ENCODE measurements around the gene GPR84.

GPR84 gene

DNA sequence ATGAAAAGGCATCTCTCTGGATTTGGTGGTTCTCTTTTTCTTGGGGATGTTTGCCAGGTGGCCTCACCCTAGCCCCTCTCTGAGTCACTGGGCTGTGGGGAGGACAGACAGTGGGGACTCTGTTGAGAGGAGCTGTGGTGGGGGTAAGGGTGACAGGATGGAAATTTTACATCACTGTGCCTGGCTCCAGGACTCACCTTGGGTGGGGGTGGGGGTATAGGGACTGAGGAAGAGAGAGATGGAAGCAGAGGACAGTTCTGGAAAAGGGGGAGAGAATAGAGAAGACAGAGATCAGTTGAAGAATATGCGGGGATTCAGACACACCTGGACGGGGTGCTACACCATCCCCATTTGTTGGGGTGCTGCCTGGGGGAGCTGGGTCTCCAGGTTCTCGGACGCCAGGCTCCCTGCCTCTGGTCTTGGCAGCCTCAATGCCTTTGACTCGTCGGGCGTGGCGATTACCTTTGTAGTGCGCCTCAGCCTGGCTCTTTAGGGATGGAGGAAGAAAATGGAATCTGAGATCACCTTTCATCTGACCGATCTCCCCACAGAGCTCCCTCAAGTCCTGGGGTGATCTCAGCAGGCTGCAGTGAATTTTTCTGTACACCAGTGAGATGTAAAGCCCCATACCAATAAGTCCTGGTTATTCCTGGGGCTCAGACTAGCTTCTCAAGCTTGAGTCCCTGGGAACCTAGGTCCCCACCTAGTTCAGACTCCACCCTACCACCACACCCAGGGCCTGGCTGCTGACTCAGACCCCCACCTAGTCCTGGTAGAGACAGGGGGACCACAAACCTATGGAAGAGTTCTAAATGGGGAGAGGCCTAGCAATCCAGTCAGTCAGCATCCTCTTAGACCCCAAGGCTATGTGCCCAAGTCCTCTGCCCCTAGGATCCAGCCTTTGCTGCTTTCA, 9.6 kb upstream of the GPR84 start:
- no peak for DNase-seq

DNA sequence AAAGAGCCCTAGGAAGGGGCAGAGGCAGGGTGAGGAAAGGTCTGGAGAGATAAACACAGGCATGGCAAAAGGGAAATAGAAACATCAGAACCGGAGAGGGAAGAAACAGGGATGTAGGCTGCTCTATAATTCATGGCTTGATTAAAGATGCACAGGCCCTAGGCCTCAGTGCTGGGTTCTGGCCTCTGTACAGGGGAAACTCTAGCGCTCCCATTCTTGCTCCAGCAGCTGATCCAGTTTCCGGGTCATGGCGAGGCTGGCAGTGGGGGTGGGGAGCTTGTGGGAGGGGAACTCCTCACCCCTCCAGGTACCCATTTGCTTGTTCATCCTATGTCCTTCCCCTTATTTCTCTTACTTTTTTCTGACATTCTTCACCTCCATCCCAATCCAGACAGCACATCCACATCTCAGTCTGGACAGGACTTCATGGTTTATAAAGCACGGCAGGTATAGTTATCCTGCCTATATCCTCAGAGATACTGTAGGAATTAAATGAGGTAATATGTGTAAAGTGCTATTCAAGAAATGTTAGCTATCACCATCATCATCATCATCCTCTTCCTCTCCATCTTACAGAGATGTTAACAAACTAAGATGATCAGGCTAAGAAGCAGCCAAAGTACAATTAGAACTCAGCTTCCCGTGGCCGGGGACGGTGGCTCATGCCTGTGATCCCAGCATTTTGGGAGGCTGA, 8.0 kb upstream of the GPR84 start:
- DNase-seq = peak; percentile 56

DNA sequence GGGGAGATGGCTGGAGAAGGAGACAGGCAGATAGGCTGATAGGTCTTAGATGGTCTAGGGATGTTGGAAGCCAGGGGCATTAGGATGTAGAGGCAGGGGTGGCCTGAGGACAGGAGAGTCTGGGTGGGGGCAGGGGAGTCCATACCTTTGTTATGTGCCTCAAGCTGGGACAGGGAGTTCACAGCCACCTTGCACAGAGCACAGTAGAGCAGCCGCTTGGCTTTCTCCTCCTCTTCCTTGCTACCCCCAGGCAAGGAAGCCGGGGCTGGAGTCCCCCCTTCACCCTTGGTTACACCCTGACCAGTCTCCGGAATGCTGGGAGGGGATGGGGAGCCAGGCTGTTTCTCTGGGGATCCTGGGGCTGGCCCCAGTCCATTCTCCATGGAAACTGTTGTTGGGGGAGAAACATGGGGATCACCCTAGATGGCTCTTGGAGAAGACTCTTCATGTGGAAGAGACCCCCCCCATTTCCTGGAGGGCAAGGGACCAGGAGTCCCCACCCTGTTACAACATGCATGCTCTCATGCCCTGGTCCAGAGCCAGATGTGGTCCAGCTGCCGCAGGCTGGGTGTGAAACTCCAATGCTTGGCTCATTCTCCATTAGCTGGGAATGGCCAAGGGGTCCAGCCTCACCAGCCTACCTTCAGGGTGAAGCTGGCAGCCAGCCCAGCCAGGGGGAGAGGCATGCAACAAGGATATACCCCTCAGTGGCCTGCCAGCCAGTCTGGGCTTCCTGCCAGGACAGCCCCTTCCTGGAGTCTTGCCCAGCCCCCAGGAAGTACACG, 7.2 kb upstream of the GPR84 start:
- DNase-seq = no peak

DNA sequence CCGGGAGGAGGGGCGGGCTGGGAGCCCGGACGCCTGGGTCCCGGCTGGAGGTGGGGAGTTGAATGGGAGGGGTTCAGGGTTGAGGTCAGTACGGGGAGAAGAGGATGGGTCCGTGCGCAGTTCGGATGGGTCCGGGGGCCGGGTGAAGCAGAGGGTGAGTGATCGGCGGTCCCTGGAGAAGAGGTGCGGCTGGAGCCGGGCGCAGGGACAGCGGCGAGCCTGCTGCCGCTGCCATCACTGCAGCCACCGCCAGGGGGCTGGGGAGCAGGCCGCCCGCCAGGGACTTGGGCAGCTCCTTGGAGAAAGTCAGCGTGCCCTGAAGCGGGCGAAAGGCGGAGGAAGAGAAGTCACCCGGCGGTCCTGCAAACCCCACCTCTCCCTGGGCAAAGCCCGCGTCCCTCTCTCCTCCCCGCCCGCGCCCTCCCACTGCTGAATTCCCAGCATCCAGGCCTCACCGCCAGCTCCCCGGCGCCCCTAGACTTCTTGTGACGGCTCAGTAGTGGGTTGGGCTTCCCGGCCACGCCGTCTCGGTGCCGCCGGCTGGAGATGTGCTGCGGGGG, 6.0 kb upstream of the GPR84 start:
- peak; percentile 23 for DNase-seq

DNA sequence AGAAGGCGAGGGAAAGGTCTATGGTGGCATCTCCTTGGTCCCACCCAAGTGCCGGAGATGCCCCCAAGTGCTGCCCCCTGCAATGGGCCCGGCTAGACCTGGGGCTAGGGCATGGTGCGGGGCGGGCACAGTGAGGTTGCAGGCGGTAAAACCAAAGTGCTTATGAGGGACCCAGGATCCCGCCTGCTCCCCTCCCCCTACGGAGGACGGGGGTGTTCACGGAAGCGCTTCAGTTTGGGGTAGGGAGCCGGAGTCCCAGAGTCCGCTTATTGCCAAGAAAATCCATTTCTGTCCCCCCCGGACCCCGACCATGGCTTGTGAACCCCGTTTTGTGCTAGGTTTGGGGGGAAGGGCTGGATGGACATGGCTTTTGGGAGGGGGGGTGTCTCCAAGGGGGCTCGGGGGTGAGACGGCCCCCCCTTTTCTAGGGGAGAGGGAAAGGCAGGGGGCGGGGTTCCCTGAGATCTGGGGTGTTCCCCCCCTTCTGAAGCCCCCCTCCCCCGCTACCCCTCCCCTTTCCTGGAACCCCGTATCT, 5.4 kb upstream of the GPR84 start:
- DNase-seq = no peak

DNA sequence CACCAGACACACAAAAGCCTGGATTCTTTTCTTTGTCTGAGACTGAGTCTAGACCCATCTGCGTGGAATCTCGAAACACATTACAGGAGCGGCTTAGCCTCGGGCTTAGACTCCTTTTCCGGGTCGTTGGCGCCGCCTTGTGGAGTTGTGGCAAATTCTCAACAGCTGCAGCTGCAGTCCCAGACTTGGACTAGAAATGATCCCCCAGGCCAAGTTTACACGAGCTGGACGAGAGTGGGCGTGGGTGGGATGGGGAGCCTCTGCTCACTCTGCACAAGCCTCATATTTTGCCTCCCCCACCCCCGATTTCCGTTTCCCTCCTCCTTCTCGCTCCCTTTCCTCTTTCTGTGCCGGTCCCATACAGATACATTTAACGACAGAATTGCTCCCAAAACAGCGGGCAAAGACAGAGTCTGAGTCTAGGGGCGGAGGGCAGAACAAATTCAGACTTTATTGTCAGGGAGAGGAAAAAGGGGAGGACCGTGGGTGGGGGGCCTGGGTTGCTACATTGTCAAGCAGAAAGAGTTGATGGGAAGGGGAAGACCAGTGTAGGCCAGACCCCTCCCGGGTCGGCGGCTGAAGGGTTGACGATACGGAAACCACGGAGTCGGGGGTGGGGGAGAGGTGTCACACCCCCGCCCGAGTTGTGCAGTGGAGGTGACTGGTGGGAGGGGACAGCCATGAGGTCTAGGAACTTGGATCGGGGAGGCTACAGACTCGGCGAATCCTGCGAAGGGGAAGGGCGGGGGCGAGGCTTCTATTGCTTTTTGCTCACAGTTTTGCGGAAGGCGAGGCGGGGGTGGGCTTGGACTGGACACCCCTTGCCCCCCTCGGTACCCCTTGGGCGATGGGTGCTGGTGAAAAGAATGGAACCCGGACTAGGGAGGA, 4.7 kb upstream of the GPR84 start:
- peak; percentile 49 for DNase-seq

DNA sequence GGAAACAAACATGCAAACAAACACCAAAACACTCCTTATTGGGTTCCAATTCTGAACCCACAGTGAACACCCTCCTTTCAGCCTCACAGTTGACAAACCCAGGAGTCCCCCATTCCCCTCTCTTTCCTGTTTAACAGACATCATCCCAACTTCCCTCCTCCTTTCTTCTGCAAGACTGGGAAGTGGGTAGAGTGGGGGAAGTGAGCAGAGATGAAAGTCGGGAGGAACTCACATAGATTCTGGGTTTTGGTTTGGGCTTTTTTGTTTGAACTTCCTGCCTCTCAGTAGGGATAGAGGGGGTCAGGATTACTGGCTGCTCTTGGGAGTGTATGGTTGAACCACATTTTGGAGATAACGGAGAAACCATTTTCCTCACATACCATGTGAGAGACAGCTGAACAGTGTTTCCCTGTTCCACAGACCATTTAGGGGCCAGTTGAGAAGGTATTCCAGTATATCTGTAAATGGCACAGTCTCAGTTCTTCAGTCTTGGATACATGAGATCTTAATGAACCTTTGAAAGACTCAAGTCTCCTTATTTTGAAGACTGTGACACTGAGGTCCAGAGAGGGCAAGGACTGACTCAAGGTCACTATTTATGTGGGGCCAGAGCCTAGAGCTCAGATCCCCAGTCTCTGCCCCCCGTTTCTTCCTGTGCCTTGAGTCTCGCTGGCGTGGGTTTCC, 3.9 kb upstream of the GPR84 start:
- DNase-seq = no peak

DNA sequence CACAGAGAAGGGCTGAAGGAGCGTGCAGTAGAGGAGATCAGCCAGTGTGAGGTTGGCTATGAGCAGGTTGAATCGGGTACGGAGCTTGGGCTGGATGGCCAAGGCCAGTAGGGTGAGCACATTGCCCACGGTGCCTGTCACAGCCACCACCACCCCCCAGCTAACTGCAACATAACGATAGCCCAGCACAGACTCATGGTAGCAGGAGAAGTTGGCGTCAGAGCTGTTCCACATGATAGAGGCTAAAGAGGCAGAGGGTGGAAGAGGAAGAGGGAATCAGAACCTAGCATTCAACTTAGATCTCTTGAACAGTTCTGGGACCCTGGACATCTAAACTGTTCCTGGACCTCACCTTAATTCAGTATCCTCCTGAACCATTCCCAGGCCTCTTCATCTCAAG, 668 bp downstream of the GPR84 start:
- DNase-seq = no peak

DNA sequence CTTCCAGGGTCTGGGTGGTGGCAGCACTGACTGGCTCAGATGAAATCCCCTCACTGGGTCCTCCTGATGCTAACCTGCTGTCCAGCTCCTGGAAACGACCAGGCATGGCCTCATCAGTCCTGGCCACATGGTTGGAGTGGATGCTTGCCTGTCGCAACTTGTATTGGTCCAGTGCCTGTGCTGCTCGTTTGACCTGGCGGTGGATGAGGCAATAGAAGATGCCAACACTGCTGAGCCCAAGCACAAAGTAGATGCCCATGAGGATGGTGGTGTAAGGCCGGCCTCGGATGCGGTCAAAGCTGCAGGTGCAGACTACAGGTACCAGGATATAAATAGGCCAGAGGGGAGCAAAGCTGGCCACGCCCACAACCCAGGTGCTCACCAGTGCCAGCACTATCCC, 1.2 kb downstream of the GPR84 start:
- DNase-seq = no peak

DNA sequence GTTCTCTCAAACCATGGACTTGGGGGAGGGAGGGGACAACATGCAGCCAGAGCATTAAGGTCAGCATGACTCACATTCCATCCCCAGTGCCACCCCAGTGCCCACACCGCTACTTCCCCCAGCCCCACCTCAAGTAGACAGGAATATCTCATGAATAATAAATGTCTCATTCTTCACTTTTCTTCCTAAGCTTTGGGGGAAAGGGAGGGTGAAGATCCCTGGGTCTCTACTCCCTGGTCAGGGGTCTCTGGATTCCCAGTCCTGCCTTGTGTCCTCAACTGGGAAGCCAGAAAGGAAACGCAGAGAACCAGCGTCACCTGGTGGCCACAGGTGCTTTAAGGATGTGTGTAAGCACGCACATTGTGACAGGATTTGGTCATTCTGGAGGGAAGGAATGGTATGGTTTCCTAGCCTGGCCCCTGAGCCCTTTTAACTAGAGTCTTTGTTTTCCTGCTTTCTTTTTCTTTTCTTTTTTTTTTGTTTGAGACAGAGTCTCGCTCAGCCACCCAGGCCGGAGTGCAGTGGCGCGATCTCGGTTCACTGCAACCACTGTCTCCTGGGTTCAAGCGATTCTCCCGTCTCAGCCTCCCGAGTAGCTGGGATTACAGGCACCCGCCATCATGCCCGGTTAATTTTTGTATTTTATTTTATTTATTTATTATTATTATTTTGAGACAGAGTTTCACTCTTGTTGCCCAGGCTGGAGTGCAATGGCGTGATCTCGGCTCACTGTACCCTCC, 3.4 kb downstream of the GPR84 start:
- peak; percentile 50 for DNase-seq

DNA sequence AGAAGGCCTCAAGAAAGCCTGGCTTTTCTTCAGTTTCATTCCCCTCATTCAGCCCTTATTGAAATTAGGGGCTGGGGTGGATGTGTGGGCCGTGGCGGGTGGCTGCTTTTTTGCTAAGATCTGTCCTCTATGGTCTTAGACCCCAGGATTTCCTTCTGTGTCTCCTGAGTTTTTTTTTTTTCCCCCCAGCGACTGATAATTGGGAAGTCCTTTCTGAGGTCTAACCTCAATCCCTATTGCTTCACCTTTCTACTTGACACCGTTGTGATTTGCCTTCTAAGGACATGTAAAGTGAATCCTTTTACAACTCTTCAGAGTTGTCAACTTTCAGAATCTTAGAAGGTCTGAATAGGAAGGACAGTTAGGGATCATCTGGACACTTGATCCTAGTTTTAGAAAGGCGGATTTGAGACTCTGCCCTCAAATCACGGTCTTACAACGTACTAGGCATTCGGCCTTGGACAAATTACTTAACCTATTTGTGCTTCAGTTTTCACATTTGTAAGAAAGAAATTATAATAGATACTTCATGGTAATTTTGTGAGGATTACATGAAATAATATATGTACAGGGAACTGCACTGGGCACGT, 4.4 kb downstream of the GPR84 start:
- DNase-seq = no peak

DNA sequence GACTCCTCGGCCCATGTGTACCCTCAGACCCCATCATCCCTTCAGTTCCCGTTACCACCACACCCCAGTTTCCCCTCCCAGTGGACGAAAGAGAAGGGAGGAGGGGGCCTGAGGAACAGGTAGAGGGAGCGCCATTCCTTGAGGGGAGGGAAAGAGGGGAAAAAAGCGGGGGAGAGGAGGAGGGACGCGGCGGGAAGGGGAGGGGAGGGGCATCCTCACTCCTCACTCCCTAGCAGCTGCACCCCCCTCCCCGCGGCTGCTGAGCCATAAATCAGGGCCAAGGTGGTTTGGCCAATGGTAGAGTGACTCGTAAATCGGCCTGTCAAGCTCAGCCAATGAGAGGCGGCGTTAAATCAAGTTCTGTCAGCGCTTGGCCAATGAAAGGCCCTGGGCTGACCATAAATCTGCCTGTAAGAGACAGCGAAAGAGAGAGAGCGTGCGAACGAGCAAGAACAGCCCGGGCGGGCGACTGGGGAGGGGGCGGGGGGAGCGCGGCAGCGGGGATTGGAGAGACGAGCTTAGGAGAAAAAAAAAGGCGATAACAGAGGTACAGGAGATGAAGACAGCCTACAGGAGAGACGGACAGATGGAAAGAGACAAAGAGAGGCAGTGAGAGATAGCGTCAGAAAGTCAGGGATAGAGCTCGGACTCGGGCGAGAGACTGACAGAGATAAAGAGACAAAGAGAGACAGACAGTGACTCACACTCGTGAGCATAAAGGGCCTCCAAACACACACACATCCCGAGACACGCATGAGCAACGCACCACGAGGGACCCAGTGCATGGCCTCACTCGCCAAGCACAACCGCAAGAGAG, 5.1 kb downstream of the GPR84 start:
- DNase-seq = peak; percentile 95

DNA sequence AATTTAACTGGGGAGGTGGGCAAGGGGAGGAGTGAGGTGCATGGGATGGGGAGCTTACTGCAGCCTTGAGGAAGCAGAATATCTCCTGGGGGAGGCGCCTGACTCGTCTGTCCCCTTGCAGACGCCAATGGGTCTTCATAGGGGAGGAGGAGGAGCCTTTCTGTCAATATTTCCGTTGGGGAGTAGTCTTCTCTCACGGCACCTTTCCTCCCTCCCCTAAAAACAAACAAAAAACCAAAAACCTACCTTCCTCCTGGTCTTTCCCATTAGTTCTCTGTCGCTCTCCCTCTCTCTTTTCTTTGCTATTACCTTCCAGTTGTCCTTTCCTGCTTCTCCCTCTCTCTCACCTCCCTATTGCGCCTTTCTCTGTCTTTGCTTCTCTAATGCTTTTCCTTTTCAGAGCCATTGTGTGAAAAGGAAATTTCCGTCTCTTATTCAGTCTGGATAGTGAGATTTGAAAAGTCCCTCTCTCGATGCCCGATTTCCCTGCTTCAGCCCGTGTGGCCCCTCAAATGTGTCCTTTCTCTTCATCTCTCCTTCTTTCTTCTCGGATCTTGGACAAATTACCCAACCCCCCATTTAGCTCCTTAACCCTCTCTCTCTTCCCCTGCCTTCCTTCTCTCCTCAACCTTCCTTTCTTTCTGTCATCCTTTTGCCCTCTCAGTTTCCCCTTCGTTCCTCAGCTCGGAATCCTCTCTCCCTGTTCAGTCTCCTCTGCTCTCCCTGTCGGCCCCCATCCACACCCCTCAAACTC, 5.9 kb downstream of the GPR84 start:
- DNase-seq = peak; percentile 61

DNA sequence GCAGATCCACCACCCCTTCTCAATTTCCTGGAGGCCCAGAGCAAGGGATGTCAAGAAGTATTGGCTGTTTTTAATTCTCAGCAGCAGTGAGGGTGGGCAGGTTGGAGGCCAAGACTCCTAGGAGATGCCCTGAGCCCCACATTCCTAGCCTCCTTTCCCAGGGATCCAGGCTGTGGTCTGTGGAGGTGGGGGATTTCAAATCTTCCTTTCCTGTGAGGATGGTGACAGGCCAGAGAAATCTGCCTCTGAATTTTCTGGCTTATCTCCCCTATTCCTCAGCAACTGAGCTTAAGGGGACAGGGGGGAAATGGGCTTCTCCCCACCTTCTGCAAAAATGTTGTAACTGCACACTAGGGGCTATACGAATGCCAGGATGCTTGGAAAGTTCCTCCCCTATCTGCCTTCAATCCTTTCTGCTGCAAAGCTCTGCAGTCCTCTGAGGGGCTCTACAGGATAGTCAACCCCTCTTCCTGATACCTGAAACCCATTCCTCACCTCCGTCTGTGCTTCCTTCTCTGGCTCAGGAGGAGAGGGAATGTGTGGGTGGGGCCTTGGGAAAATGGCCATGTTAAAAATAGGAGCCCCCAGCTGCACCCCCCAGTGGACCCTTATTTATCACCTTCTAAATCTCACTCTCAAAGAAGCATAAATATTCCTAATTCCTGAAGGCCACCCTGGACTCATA, 6.6 kb downstream of the GPR84 start:
- no peak for DNase-seq

DNA sequence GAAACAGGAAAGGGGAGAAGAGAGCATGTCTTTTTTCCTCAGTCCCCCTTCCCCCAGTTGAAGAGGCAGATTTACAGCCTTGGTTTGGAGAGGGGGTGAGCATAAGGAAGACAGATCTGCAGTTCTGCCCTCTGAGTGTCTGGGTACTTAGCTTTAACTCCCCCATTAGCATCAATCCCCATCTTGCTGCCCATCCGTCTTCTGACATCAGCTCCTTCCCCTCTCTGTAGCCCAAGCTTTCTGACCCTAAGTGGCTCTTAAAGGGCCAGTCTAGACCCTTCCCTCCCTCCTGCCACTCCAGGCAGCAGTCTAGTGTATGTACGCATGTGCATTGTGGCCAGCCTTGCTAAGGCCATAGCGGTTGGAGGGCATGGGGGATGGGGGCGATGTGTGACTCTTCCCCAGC, 7.3 kb downstream of the GPR84 start:
- DNase-seq = peak; percentile 37

DNA sequence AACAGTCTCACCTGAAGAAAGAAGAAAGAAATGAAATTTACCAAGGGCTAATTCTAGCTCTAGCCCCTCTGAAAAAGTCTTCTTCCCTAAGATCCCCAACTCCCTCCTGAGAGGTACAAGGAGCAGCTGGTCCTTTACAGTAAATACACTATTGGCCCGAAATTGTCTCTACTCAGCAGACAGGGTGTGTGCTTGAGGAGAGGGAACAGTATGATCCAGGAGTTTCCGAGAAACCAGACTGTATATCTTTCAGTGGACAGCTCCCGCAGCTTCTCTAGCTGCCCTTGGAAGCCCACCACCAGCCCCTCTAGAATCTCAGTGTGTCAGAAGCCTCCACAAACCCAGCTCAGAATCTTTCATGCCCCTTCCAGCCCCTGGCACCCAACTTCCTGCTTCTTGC, 8.1 kb downstream of the GPR84 start:
- DNase-seq = no peak

DNA sequence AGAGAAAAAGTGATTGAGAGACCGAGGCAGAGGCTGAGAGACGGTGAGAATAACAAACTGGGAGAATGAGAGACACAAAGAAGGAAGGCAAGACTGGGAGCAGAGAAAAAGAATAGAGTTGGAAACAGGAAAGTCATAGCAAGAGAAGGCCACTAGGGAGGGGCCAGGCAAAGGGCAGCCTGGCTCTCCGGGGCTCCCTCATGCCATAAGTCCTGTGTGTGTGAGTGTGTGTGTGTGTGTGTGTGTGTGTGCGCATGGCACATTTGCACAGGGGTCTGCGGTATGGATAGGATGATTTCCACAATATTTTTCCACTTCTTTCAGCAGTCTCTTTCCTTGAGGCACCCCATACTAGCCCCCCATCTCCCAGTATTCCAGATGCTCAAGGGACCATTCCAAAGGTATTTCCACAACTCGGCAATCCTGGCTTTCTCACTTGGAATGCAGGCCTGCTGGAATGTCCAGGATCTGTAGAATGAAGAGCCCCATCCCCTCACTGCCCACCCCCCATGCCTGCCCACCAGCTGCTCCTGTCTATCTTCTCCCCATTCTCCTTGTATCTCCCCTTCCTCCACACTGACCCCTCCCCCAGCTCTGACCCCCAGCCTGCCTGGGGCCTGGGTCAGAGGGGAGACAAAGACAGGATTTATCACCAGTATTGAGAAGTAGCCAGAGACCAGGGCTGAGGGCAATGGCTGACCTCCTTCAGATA, 9.0 kb downstream of the GPR84 start:
- no peak for DNase-seq
